Erythroblast (primary cell): ENCODE data around the gene EXOC1.
A peak's percentile ranks its signal among the peaks of the same experiment; 100 is the strongest.
"Not testable (repeated sequence)": the region's sequence is repeated elsewhere in the genome, so short reads cannot be mapped to it uniquely, and the experiment has no call there.

Source experiments
- DNase-seq, 2 experiments: peaks; one replicate each; lab custom pipeline; 2025; lab: John Stamatoyannopoulos, UW
- GATA1 ChIP-seq: IDR thresholded peaks from 2 replicates; pipeline ENCODE4 v1.6.1; 2011; ENCODE audit warnings: low read depth, mild to moderate bottlenecking, control low read depth, low read length, moderate library complexity
- POLR2A ChIP-seq: IDR thresholded peaks from 2 replicates; pipeline ENCODE4 v1.6.1; 2011; ENCODE audit warnings: mild to moderate bottlenecking, low read length

The EXOC1 gene

DNA sequence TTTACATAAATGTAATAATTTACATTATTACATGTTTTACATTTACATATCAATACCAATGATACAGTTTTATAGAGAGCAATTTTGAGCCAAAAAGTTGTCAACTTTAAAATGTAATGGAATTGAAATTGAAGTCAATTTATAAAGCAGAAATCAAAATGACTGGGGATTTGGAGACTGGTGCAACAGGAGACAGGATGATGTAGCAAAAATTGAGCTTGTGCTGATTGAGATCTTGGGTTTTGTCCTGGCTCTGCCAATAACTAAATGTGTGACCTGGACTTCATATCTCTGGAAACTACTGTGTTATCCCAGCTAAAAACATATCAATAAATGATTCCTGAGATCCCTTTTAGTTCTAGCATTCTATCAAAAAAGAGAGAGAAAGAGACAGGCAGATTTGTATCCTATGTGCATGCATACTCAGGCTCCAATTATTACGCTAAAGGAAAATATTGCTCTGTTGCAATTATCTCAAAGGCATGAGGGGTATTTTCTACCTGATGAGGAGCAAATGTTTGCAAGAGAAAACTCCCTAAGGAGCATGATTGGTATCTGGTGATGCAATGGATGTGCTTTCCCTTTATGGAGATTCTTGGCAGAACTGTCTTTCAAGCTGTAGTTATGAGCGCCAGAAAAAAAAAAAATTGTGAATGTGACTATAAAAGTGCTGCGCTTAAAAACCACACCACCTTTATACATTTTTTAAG is 19.2 kb upstream of the EXOC1 start:
- DNase-seq = no peak
- TF ChIP-seq GATA1 = no peak
- no peak for TF ChIP-seq POLR2A

DNA sequence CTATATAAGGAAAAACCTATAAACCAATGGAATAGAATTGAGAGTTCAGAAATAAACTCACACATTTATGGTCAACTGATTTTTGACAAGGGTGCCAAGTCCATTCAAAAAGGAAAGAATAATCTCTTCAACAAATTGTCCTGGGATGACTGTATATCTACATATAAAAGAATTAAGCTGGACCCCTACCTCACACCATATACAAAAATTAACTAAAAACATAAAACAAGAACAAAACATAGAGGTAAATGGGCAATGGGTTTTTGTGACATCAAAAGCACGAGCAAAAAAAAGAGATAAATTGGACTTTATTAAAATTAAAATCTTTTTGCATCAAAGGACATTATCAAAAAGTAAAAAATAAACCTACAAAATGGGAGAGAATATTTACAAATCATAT is 15.5 kb upstream of the EXOC1 start:
- no peak for DNase-seq
- TF ChIP-seq GATA1 (no peak), POLR2A (no peak)

- no peak for TF ChIP-seq POLR2A
- no peak for TF ChIP-seq GATA1
- no peak for DNase-seq
Measured at GRCh38 chr4:55838356-55838755, 15.1 kb upstream of the EXOC1 start.

DNA sequence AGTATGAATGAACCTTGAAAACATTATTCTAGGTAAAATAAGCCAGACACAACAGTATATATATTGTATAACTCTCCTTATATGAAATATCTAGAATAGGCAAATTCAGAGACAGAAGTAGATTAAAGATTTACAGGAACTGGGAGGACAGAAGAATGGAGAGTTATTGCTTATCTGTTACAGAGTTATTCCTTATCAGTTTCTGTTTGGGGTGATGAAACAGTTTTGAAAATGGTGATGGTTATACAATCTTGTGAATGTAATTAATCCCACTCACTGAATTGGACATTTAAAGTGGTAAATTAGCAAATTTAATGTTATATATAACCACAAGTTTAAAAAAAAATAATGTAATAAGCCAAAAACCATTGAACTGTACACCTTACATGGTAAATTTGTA is 14.5 kb upstream of the EXOC1 start:
- no peak for DNase-seq
- TF ChIP-seq GATA1 (no peak), POLR2A (no peak)

DNA sequence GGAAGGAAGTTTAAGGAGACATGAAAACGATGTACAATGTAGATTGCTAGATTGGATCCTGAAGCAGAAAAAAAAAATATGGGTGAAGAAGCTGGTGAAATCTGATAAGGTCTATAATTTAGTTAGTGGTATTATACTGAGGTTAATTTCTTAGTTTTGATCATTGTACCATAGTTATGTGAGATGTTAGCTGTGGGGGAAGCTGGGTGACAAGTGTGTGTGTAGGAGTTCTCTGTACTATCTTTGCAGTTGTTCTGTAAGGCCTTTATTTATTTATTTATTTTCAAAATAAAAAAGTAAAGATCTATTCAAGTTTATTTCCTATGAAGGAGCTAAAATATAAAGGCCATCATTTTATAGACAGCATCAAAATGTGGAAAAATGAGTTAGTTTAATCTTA is 12.5 kb upstream of the EXOC1 start:
- DNase-seq = no peak
- TF ChIP-seq GATA1 (no peak), POLR2A (no peak)

DNA sequence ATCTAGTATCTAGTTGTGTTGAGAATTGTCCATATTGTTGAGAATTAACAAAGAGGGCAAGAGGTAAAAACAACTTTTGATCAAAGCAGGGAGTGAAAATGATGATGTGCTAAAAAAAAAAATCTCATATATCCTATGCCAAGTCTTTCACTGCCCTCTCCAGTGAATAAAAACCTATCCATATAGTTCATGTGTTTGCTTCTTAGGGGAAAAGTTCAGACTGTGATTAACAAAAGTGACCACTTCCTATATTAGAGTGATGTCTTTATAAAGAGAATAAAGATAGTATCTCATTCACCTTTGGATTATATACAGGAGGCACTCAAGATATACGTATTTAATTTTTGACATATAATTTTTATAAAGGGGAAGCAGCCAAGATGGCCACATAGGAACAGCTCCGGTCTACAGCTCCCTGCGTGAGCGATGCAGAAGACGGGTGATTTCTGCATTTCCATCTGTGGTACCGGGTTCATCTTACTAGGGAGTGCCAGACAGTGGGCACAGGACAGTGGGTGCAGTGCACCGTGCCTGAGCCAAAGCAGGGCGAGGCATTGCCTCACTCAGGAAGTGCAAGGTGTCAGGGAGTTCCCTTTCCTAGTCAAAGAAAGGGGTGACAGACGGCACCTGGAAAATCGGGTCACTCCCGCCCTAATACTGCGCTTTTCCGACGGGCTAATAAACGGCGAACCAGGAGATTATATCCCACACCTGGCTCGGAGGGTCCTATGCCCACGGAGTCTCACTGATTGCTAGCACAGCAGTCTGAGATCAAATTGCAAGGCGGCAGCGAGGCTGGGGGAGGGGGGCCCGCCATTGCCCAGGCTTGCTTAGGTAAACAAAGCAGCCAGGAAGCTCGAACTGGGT is 11.8 kb upstream of the EXOC1 start:
- not testable (repeated sequence) for DNase-seq

- not testable (repeated sequence) for DNase-seq
Measured at GRCh38 chr4:55842312-55842711, 11.1 kb upstream of the EXOC1 start.

DNA sequence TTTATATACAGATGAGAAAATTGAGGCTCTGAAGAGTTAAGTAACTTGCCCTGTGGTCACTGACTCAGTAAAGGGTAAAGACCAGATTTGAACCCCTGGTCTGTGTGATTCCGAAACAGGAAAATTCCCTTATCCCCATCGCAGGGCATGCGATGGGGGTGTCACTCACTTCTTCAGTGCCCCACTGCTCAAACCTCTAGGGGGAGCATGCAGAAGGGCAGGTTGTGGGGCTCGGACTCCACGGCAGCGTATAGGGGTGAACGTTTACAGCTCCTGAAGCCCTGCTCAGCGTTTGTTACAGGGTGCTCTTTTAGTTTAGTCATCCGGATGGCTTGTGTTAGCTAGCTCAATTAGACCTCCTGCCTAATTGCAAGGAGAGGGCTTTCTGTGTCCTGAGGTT is 3.7 kb upstream of the EXOC1 start:
- no peak for DNase-seq
- TF ChIP-seq POLR2A (no peak), GATA1 (no peak)

DNA sequence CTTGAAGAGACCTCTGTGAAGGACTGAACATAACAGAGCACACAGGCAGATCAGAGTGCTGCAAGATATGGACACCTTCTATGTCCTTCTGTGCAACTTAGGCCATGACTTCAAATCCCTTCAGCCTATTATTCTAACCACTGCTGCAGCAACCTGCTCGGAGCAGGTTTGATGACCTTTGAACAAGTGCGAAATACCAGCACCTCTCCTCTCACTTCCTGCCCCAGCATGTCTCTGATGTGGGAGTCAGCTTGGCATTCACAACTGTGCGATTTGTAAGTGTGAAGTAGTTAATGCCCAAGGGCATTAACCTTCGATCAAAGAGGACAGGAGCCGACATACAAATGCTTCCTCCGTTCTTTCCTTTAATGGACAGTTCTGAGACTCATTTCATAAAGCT is 1.6 kb upstream of the EXOC1 start:
- TF ChIP-seq GATA1 (no peak), POLR2A (no peak)
- DNase-seq = no peak

DNA sequence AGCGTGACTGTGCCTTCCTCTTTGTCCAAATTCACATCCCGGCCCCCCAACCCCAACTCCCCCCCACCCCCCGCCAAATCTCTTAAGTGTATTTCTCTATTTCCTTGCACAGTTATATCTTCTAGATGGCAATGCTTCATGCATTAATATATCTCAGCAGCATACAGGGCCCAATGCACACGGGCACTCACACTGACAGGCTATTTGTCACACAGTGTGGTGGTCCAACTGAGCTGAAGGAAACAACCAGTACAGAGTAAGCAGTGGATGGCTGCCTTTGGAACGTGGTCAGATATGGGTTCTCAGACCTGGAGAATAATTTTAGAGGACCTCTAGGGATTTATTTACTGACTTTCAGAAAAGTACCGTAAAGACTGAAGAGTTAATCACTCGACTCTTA is 681 bp downstream of the EXOC1 start:
- TF ChIP-seq GATA1 (no peak), POLR2A (no peak)
- peak; percentile 38 to 49 for DNase-seq

DNA sequence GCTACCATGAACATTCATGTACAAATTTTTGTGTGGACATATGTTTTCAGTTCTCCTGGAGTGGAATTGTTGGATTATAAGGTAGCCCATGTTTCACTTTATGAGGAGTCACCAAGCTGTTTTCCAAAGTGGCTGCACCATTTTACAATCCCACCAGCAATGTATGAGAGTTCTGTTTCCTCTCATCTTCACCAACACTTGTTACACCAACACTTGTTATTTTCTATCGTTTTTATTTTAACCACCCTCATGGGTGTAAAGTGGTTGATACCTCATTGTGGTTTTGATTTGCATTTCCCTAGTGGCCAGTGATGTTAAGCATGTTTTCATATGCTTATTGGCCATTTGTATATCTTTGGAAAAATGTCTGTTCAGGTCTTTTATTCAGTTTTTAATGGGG is 4.1 kb downstream of the EXOC1 start:
- no peak for TF ChIP-seq POLR2A
- no peak for TF ChIP-seq GATA1
- DNase-seq = no peak

GRCh38 chr4:55859711-55860110 is 6.3 kb downstream of the EXOC1 start:
- no peak for TF ChIP-seq GATA1
- no peak for TF ChIP-seq POLR2A
- no peak for DNase-seq

DNA sequence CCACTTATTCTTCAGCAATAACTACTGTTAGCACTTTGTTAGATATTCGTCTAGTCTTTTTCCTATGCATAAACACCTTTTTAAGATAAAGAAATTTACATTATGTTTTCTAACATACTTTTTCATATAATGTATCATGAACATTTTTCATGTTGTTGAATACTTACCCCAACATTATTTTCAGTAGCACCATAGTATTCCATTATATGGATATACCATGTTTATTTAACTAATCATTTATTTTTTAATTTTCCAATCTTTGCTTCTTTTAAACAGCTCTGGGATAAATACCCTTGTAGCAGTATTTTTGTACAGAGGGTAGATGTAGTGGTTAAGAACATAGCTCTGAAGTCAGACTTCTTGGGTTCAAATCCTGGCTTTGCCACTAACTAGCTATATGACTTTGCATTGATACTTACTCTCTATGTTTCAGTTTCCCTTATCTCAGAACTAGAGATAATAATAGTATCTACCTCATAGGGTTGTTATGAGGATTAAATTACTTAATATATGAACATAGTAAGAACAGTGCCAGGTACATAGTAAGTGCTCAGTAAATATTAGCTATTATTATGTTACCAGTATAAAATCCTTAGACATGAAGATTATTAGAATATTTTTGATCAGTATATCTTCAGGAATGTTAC is 11.3 kb downstream of the EXOC1 start:
- no peak for DNase-seq
- TF ChIP-seq GATA1 (no peak), POLR2A (no peak)

- TF ChIP-seq POLR2A = no peak
- no peak for TF ChIP-seq GATA1
- no peak for DNase-seq
Measured at GRCh38 chr4:55865228-55865806, 11.9 kb downstream of the EXOC1 start.
